HUES48 (cell line): ENCODE measurements around the gene ATP11B.

Source experiments
- H3K27ac ChIP-seq: one replicate; pipeline ENCODE4 v1.7.0; 2013; ENCODE audit warnings: low read depth, low read length, inconsistent platforms
- H3K27me3 ChIP-seq: 2 replicates; pipeline ENCODE4 v1.6.1; 2013; ENCODE audit warnings: mild to moderate bottlenecking, low read length; ENCODE audit not compliant: control insufficient read depth, insufficient read depth
- H3K36me3 ChIP-seq: 2 replicates; pipeline ENCODE4 v1.6.1; 2013; ENCODE audit warnings: low read length; ENCODE audit not compliant: control insufficient read depth, insufficient read depth
- H3K4me1 ChIP-seq: 2 replicates; pipeline ENCODE4 v1.6.1; 2013; ENCODE audit warnings: mild to moderate bottlenecking, low read length; ENCODE audit not compliant: control insufficient read depth, insufficient read depth
- H3K4me3 ChIP-seq: 2 replicates; pipeline ENCODE4 v1.5.1; 2013; ENCODE audit warnings: mild to moderate bottlenecking, low read depth, low read length
- H3K9ac ChIP-seq: 2 replicates; pipeline ENCODE4 v1.6.1; 2013; ENCODE audit warnings: mild to moderate bottlenecking, low read depth, low read length, moderate library complexity
- H3K9me3 ChIP-seq: 2 replicates; pipeline ENCODE4 v1.6.1; 2013; ENCODE audit warnings: low read length; ENCODE audit not compliant: control insufficient read depth, insufficient read depth

The ATP11B gene

GRCh38 chr3:182957676-182958266 is 164.5 kb downstream of the ATP11B start:
- Histone ChIP-seq H3K9ac (no peak overlapping the region), H3K36me3 (peaks cover 63% of the 10 kb centered on the region)

GRCh38 chr3:182959474-182960350 is 166.4 kb downstream of the ATP11B start:
- no peak overlapping the region for H3K4me3 ChIP-seq
- H3K36me3 ChIP-seq: peaks cover 52% of the 10 kb centered on the region
- peak overlapping the region; percentile 56 for H3K27ac ChIP-seq
- no peaks in the 10 kb centered on the region for H3K9me3 ChIP-seq
- peaks cover 15% of the 10 kb centered on the region for H3K4me1 ChIP-seq
- H3K9ac ChIP-seq: no peak overlapping the region
- no peaks in the 10 kb centered on the region for H3K27me3 ChIP-seq

More at GRCh38 chr3:182957676-182958266, 164.5 kb downstream of the ATP11B start:
- Histone ChIP-seq H3K27me3 (no peaks in the 10 kb centered on the region), H3K27ac (no peak overlapping the region), H3K4me1 (peaks cover 15% of the 10 kb centered on the region), H3K4me3 (no peak overlapping the region), H3K9me3 (0 out of 2 replicates have a peak, but pooled peaks cover 9% of the 10 kb centered on the region)

GRCh38 chr3:182962166-182962565 is 168.9 kb downstream of the ATP11B start:
- peaks cover 15% of the 10 kb centered on the region for H3K4me1 ChIP-seq
- H3K36me3 ChIP-seq: peaks cover 38% of the 10 kb centered on the region
- no peaks in the 10 kb centered on the region for H3K27me3 ChIP-seq
- no peak overlapping the region for H3K27ac ChIP-seq
- H3K4me3 ChIP-seq: no peak overlapping the region
- no peaks in the 10 kb centered on the region for H3K9me3 ChIP-seq
- no peak overlapping the region for H3K9ac ChIP-seq

- peaks cover 19% of the 10 kb centered on the region for H3K4me1 ChIP-seq
- no peak overlapping the region for H3K27ac ChIP-seq
- H3K9ac ChIP-seq: no peak overlapping the region
- peaks cover 30% of the 10 kb centered on the region for H3K36me3 ChIP-seq
- H3K9me3 ChIP-seq: no peaks in the 10 kb centered on the region
- no peaks in the 10 kb centered on the region for H3K27me3 ChIP-seq
- no peak overlapping the region for H3K4me3 ChIP-seq
These were observed 170.9 kb downstream of the ATP11B start for GRCh38 chr3:182964179-182964578.

- no peaks in the 10 kb centered on the region for H3K27me3 ChIP-seq
- peaks cover 19% of the 10 kb centered on the region for H3K36me3 ChIP-seq
- no peak overlapping the region for H3K4me3 ChIP-seq
- no peaks in the 10 kb centered on the region for H3K9me3 ChIP-seq
- H3K9ac ChIP-seq: no peak overlapping the region
- H3K4me1 ChIP-seq: peaks cover 16% of the 10 kb centered on the region
- no peak overlapping the region for H3K27ac ChIP-seq
These were observed 172.6 kb downstream of the ATP11B start for GRCh38 chr3:182965861-182966366.

GRCh38 chr3:182967218-182968204 is 174.2 kb downstream of the ATP11B start:
- H3K4me3 ChIP-seq: no peak overlapping the region
- no peaks in the 10 kb centered on the region for H3K9me3 ChIP-seq
- no peak overlapping the region for H3K9ac ChIP-seq
- peaks cover 8% of the 10 kb centered on the region for H3K36me3 ChIP-seq
- H3K27ac ChIP-seq: no peak overlapping the region
- no peaks in the 10 kb centered on the region for H3K27me3 ChIP-seq
- H3K4me1 ChIP-seq: peaks cover 17% of the 10 kb centered on the region

- Histone ChIP-seq H3K4me3 (no peak overlapping the region), H3K9me3 (no peaks in the 10 kb centered on the region), H3K36me3 (no peaks in the 10 kb centered on the region; the same call in 1 of the 2 replicates), H3K27ac (no peak overlapping the region), H3K9ac (no peak overlapping the region; the same call in 1 of the 2 replicates), H3K4me1 (peaks cover 17% of the 10 kb centered on the region), H3K27me3 (no peaks in the 10 kb centered on the region)
These were observed 176.0 kb downstream of the ATP11B start for GRCh38 chr3:182969277-182969676.

GRCh38 chr3:182969853-182970252 is 176.5 kb downstream of the ATP11B start:
- H3K27me3 ChIP-seq: no peaks in the 10 kb centered on the region
- H3K9me3 ChIP-seq: no peaks in the 10 kb centered on the region
- no peak overlapping the region for H3K4me3 ChIP-seq
- H3K4me1 ChIP-seq: peaks cover 22% of the 10 kb centered on the region
- no peak overlapping the region for H3K9ac ChIP-seq
- no peak overlapping the region for H3K27ac ChIP-seq
- H3K36me3 ChIP-seq: no peaks in the 10 kb centered on the region; the same call in 1 of the 2 replicates

GRCh38 chr3:182970811-182971418 is 177.6 kb downstream of the ATP11B start:
- Histone ChIP-seq H3K9me3 (no peaks in the 10 kb centered on the region), H3K27me3 (no peaks in the 10 kb centered on the region), H3K4me3 (no peak overlapping the region), H3K27ac (no peak overlapping the region), H3K9ac (no peak overlapping the region), H3K4me1 (peaks cover 27% of the 10 kb centered on the region), H3K36me3 (no peaks in the 10 kb centered on the region; the same call in 1 of the 2 replicates)
